Natural killer cell treated with Interleukin-12 subunit alpha and Interleukin-12 subunit beta and Interleukin-15 and Interleukin-18, amount 100 ng/mL, for 72 hours (primary cell): ENCODE measurements around the gene COMT. TPM values are rescaled to one million over a fixed set of nuclear protein-coding genes. Genes with fewer than 3 reads are reported as not detected.

Experiments used
- ATAC-seq, 2 donors: fragments of 150-1000 bp; cut with Tn5 transposase in 1 of 2; sonication (Bioruptor Pico), chemical (Tn5 transposase) in 1 of 2; 2 replicates each; pipeline ENCODE4 v1.10.0; 2021
- DNase-seq: peaks from one replicate; pipeline ENCODE4 v3.0.0; 2022; ENCODE audit warnings: low spot score
- H3K27ac Mint-ChIP-seq, 2 donors: 1 replicate in 1 of 2; 2 replicates in 1 of 2; pipeline ENCODE4 v1.8.0; 2022; ENCODE audit warnings: mixed read lengths in 2 of 2, mild to moderate bottlenecking in 1 of 2, moderate library complexity in 1 of 2
- H3K27me3 Mint-ChIP-seq, 2 donors: 1 replicate in 1 of 2; 2 replicates in 1 of 2; pipeline ENCODE4 v1.8.0; 2022; ENCODE audit warnings: mixed read lengths in 2 of 2
- H3K36me3 Mint-ChIP-seq: one replicate; pipeline ENCODE4 v1.8.0; 2022; ENCODE audit warnings: mixed read lengths
- H3K4me1 Mint-ChIP-seq, 2 donors: 1 replicate in 1 of 2; 2 replicates in 1 of 2; pipeline ENCODE4 v1.8.0; 2022; ENCODE audit warnings: low read depth in 2 of 2, mixed read lengths in 2 of 2, mild to moderate bottlenecking in 1 of 2
- H3K4me3 Mint-ChIP-seq: one replicate; pipeline ENCODE4 v1.8.0; 2022; ENCODE audit warnings: mixed read lengths
- H3K9me3 Mint-ChIP-seq: 2 replicates; pipeline ENCODE4 v1.8.0; 2022; ENCODE audit warnings: mixed read lengths
- total RNA-seq, 2 donors: library from RNA; stranded (reverse); gene quantifications; one replicate each; pipeline ENCODE4 v1.2.3, GENCODE V29; 2022

COMT gene
- total RNA-seq, 2 donors from 2014 or later: 141 to 223 TPM

- no peak overlapping the region for H3K4me3 Mint-ChIP-seq
- peaks cover 8% of the 10 kb centered on the region in 2 donors for H3K4me1 Mint-ChIP-seq
- H3K36me3 Mint-ChIP-seq: no peaks in the 10 kb centered on the region
- no peak overlapping the region for H3K27ac Mint-ChIP-seq
- no peaks in the 10 kb centered on the region for H3K27me3 Mint-ChIP-seq
- no peak for DNase-seq
- H3K9me3 Mint-ChIP-seq: no peaks in the 10 kb centered on the region
- no peak for ATAC-seq
Measured at GRCh38 chr22:19979712-19980493, 38.3 kb downstream of the COMT start.

- no peak overlapping the region for H3K27ac Mint-ChIP-seq
- no peaks in the 10 kb centered on the region for H3K36me3 Mint-ChIP-seq
- ATAC-seq: no peak
- no peaks in the 10 kb centered on the region for H3K9me3 Mint-ChIP-seq
- DNase-seq: no peak
- no peaks in the 10 kb centered on the region for H3K27me3 Mint-ChIP-seq
- peaks cover 0 to 7% of the 10 kb centered on the region in 2 donors for H3K4me1 Mint-ChIP-seq
- no peak overlapping the region for H3K4me3 Mint-ChIP-seq
Measured at GRCh38 chr22:19980766-19981165, 39.2 kb downstream of the COMT start.

GRCh38 chr22:19981171-19981960, 39.8 kb downstream of the COMT start:
- Mint-ChIP-seq H3K36me3 (no peaks in the 10 kb centered on the region), H3K4me3 (no peak overlapping the region), H3K27me3 (no peaks in the 10 kb centered on the region), H3K4me1 (peaks cover 0 to 7% of the 10 kb centered on the region in 2 donors), H3K27ac (no peak overlapping the region), H3K9me3 (no peaks in the 10 kb centered on the region)
- ATAC-seq: no peak
- no peak for DNase-seq

GRCh38 chr22:19981961-19982920, 40.7 kb downstream of the COMT start:
- no peaks in the 10 kb centered on the region for H3K36me3 Mint-ChIP-seq
- DNase-seq (no peak), ATAC-seq (no peak)
- H3K27me3 Mint-ChIP-seq: no peaks in the 10 kb centered on the region
- H3K9me3 Mint-ChIP-seq: no peaks in the 10 kb centered on the region
- H3K4me1 Mint-ChIP-seq: peaks cover 0 to 7% of the 10 kb centered on the region in 2 donors
- no peak overlapping the region for H3K27ac Mint-ChIP-seq
- no peak overlapping the region for H3K4me3 Mint-ChIP-seq

- DNase-seq: no peak
- Mint-ChIP-seq H3K27me3 (no peaks in the 10 kb centered on the region), H3K4me3 (no peak overlapping the region), H3K4me1 (peaks cover 0 to 7% of the 10 kb centered on the region in 2 donors), H3K9me3 (no peaks in the 10 kb centered on the region), H3K36me3 (no peaks in the 10 kb centered on the region), H3K27ac (no peak overlapping the region)
- ATAC-seq: no peak
Measured at GRCh38 chr22:19982991-19983578, 41.5 kb downstream of the COMT start.

GRCh38 chr22:19983741-19984140, 42.2 kb downstream of the COMT start:
- Mint-ChIP-seq H3K27me3 (no peaks in the 10 kb centered on the region), H3K36me3 (no peaks in the 10 kb centered on the region), H3K4me1 (peaks cover 0 to 7% of the 10 kb centered on the region in 2 donors), H3K4me3 (no peak overlapping the region), H3K9me3 (no peaks in the 10 kb centered on the region), H3K27ac (no peak overlapping the region)
- ATAC-seq (no peak), DNase-seq (no peak)

- Mint-ChIP-seq H3K9me3 (no peaks in the 10 kb centered on the region), H3K4me1 (peaks cover 0 to 7% of the 10 kb centered on the region in 2 donors), H3K27me3 (no peaks in the 10 kb centered on the region), H3K36me3 (no peaks in the 10 kb centered on the region), H3K27ac (no peak overlapping the region), H3K4me3 (no peak overlapping the region)
- ATAC-seq (no peak), DNase-seq (no peak)
Measured at GRCh38 chr22:19984201-19984753, 42.7 kb downstream of the COMT start.

- H3K36me3 Mint-ChIP-seq: no peaks in the 10 kb centered on the region
- DNase-seq: no peak
- H3K9me3 Mint-ChIP-seq: no peaks in the 10 kb centered on the region
- peaks cover 0 to 7% of the 10 kb centered on the region in 2 donors for H3K4me1 Mint-ChIP-seq
- H3K27ac Mint-ChIP-seq: no peak overlapping the region
- no peak for ATAC-seq
- peak overlapping the region; percentile 41 for H3K4me3 Mint-ChIP-seq
- H3K27me3 Mint-ChIP-seq: no peaks in the 10 kb centered on the region
Measured at GRCh38 chr22:19984851-19985811, 43.6 kb downstream of the COMT start.

GRCh38 chr22:19986011-19986409, 44.4 kb downstream of the COMT start:
- H3K9me3 Mint-ChIP-seq: no peaks in the 10 kb centered on the region
- DNase-seq (no peak), ATAC-seq (no peak)
- no peaks in the 10 kb centered on the region for H3K27me3 Mint-ChIP-seq
- peaks cover 0 to 7% of the 10 kb centered on the region in 2 donors for H3K4me1 Mint-ChIP-seq
- no peak overlapping the region for H3K4me3 Mint-ChIP-seq
- H3K27ac Mint-ChIP-seq: no peak overlapping the region
- no peaks in the 10 kb centered on the region for H3K36me3 Mint-ChIP-seq

- Mint-ChIP-seq H3K27ac (no peak overlapping the region), H3K27me3 (no peaks in the 10 kb centered on the region), H3K4me1 (peaks cover 0 to 7% of the 10 kb centered on the region in 2 donors), H3K36me3 (no peaks in the 10 kb centered on the region), H3K9me3 (no peaks in the 10 kb centered on the region), H3K4me3 (no peak overlapping the region)
- peak; percentile 90 to 94 for ATAC-seq
- DNase-seq: peak; percentile 87
Measured at GRCh38 chr22:19986410-19987341, 45.1 kb downstream of the COMT start.
